ENCODE results near the gene RTBDN.
A peak's percentile ranks its signal among the peaks of the same experiment; 100 is the strongest.

DNA sequence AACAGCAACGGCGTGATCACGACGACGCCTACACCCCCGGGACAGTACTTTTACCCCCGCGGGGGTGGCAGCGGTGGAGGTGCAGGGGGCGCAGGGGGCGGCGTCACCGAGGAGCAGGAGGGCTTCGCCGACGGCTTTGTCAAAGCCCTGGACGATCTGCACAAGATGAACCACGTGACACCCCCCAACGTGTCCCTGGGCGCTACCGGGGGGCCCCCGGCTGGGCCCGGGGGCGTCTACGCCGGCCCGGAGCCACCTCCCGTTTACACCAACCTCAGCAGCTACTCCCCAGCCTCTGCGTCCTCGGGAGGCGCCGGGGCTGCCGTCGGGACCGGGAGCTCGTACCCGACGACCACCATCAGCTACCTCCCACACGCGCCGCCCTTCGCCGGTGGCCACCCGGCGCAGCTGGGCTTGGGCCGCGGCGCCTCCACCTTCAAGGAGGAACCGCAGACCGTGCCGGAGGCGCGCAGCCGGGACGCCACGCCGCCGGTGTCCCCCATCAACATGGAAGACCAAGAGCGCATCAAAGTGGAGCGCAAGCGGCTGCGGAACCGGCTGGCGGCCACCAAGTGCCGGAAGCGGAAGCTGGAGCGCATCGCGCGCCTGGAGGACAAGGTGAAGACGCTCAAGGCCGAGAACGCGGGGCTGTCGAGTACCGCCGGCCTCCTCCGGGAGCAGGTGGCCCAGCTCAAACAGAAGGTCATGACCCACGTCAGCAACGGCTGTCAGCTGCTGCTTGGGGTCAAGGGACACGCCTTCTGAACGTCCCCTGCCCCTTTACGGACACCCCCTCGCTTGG is 42.1 kb downstream of the RTBDN start:
- TF ChIP-seq, protein P1, sequence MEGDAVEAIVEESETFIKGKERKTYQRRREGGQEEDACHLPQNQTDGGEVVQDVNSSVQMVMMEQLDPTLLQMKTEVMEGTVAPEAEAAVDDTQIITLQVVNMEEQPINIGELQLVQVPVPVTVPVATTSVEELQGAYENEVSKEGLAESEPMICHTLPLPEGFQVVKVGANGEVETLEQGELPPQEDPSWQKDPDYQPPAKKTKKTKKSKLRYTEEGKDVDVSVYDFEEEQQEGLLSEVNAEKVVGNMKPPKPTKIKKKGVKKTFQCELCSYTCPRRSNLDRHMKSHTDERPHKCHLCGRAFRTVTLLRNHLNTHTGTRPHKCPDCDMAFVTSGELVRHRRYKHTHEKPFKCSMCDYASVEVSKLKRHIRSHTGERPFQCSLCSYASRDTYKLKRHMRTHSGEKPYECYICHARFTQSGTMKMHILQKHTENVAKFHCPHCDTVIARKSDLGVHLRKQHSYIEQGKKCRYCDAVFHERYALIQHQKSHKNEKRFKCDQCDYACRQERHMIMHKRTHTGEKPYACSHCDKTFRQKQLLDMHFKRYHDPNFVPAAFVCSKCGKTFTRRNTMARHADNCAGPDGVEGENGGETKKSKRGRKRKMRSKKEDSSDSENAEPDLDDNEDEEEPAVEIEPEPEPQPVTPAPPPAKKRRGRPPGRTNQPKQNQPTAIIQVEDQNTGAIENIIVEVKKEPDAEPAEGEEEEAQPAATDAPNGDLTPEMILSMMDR (IDR thresholded peaks at IDR 0.05): peak in 1 of 5 experiments; percentile 20
- TF ChIP-seq POLR2AphosphoS5 (IDR thresholded peaks at IDR 0.05): peak; percentile 77 to 97 (median 87)

Measured in transverse colon (tissue), 4 donors.